Mononuclear cell (primary cell): ENCODE results near the gene COG5. TPM values are rescaled to one million over a fixed set of nuclear protein-coding genes. Genes with fewer than 3 reads are reported as not detected.
"Not testable (repeated sequence)": the region's sequence is repeated elsewhere in the genome, so short reads cannot be mapped to it uniquely, and the experiment has no call there.

Experiments used
- H3K27me3 ChIP-seq: 2 replicates; pipeline ENCODE4 v1.6.0; 2011; ENCODE audit warnings: low read length, control low read depth; ENCODE audit not compliant: insufficient read depth
- H3K4me1 ChIP-seq: 2 replicates; pipeline ENCODE4 v1.5.1; 2011; ENCODE audit warnings: mild to moderate bottlenecking, low read length, control low read depth; ENCODE audit not compliant: insufficient read depth
- H3K4me3 ChIP-seq: 2 replicates; pipeline ENCODE4 v1.5.1; 2011; ENCODE audit warnings: mild to moderate bottlenecking, low read length, moderate library complexity
- H3K9me3 ChIP-seq: 2 replicates; pipeline ENCODE4 v1.5.1; 2011; ENCODE audit warnings: low read depth, mild to moderate bottlenecking, control low read depth, low read length
- total RNA-seq: library from RNA; depleted of rRNA; stranded (reverse); fragments of >200 nt; gene quantifications from one replicate; pipeline ENCODE4 v1.2.3, GENCODE V29; 2012

The COG5 gene
- total RNA-seq, 1 donor, result 78.9 TPM

DNA sequence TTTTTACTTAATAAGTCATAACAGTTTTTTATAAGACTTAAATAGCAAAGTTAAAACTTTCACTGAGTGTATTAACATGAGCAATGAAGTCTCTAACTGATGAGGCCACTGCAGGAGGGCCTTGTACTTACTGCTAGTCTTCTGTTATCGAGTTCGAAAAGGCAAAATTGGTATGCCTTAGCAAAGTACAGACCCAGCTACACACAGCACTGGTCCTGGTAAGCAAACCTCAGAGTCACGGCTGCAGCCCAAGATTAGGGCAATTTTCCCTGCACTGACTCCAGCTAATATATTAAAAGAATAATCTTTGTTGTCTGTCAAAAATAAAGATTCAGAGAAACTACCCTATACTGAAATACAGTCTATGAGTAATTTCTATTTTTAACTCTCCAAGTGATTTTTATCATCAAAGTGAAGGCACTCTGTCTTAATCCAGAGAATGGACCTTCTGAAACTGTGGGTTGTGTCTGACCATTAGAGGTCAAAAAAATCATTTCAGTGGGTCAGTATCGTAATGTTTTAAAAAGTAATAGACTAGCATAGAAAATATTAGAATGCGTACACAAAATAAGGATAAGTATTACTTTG is 309.2 kb downstream of the COG5 start:
- no peaks in the 10 kb centered on the region for H3K4me1 ChIP-seq
- no peaks in the 10 kb centered on the region for H3K27me3 ChIP-seq
- H3K9me3 ChIP-seq, result no peaks in the 10 kb centered on the region
- no peak overlapping the region for H3K4me3 ChIP-seq

DNA sequence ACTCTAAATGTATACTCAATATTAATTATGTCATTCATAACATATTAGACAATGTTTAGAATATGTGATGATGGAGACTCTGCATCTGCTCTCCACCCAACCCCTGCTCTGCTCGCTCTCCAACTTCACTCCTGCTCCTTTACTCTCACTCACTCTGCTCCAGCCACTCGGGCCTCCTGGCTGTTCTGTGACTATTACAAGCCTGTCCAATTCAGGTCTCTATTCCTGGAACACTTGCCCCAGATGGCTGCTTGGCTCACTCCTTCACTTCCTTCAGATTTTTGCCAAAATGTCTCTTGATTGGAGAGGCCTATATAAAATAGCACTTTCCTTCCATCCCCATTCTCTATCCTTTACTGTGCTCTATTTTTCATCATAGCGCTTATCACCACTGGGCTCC is 310.1 kb downstream of the COG5 start:
- Histone ChIP-seq H3K27me3 (no peaks in the 10 kb centered on the region), H3K4me3 (no peak overlapping the region), H3K4me1 (no peaks in the 10 kb centered on the region), H3K9me3 (no peaks in the 10 kb centered on the region)

DNA sequence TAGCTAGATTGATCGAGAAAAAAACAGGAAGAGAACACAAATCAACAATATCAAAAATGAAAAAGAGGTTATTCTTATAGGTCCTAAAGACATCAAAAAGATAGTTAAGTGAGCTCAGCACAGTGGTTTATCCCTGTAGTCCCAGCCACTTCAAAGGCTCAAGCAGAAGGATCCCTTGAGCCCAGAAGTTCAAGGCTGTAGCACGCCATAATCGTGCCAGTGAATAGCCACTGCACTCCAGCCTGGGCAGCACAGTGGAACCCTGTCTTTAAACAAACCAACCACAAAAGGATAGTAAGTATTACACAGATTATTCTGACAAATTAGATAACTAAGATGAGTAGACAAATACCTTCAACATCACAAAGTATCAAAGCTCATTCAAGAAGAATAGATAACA is 311.8 kb downstream of the COG5 start:
- H3K27me3 ChIP-seq, result no peaks in the 10 kb centered on the region
- H3K9me3 ChIP-seq, result no peaks in the 10 kb centered on the region
- no peak overlapping the region for H3K4me3 ChIP-seq
- no peaks in the 10 kb centered on the region for H3K4me1 ChIP-seq

DNA sequence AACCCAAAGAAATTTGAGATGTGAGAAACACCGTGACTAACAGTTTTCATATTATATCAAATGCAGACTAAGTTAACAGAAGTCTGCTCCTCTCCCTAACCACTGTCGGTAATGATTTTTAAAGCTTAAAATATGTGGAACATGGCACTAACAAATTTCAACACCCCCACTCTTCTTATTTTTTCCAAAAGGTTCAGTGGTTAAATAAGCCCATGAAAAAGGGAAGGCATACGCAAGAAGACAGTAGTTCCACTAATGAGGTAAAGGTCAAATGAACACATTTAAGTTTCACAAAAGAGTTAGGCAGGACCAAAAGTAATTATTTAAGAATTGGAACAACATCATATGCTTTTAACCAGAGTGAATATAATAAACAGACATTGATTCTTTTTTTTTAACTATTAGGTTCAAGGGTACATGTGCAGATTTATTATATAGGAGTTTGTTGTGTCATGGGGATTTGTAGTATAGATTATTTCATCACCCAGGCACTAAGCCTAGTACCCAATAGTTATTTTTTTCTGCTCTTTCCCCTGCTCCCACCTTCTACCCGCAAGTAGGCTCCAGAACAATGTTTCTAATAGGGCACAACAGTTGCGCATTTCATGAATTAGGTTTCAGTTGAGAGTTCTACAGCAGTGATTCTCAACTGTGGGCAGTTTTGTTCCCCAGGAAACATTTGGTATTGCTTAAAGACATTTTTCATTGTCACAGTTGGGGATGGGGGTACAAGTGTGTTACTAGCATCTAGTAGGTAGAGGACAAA is 315.0 kb downstream of the COG5 start:
- Histone ChIP-seq H3K27me3 (no peaks in the 10 kb centered on the region), H3K4me3 (no peak overlapping the region), H3K4me1 (no peaks in the 10 kb centered on the region), H3K9me3 (no peaks in the 10 kb centered on the region)

DNA sequence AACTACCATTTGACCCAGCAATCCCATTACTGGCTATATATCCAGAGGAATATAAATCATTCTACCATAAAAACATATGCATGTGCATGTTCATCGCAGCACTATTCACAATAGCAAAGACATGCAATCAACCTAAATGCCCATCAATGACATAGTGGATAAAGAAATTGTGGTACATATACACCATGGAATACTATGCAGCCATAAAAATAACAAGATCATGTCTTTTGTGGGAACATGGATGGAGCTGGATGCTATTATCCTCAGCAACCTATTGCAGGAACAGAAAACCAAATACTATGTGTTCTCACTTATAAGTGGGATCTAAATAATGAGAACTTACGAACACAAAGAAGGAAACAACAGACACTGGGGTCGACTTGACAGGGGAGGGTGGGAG is 316.9 kb downstream of the COG5 start:
- not testable (repeated sequence) for H3K9me3 ChIP-seq, H3K4me3 ChIP-seq, H3K27me3 ChIP-seq, H3K4me1 ChIP-seq

DNA sequence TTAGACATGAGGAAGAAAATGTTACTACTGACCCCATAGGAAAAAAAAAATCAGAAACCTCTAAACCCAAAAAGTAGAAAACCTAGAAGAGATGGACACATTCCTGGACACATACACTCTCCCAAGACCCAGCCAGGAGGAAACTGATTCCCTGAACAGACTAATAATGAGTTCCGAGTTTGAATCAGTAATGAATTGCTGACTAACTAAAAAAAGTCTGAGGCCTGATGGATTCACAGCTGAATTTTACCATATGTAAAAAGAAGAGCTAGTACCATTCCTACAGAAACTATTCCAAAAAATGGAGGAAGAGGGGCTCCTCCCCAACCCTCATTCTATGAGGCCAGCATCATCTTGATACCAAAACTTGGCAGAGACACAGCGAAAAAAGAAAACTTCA is 319.1 kb downstream of the COG5 start:
- Histone ChIP-seq H3K27me3 (no peaks in the 10 kb centered on the region), H3K4me1 (no peaks in the 10 kb centered on the region), H3K4me3 (no peak overlapping the region), H3K9me3 (no peaks in the 10 kb centered on the region)

DNA sequence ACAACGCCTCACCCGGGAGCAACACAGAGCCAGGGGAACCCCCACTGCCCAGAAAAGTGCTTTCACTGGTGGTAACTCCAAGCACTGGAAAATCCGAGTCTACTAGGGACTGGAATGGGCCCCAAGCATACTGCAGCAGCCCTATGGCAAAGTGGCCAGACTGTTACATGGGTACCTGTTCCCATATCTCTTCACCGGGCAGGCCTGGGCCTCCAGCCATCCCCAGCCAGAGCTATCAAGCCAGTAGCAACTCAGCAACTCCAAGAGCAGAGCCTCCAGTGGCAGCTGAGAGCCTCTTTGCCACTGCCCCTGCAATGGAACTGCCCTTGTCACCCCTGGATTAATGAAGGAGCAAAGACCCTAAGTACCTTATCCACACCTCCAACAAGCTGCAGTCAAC is 321.5 kb downstream of the COG5 start:
- H3K27me3 ChIP-seq, result no peaks in the 10 kb centered on the region
- no peaks in the 10 kb centered on the region for H3K4me1 ChIP-seq
- H3K9me3 ChIP-seq, result no peaks in the 10 kb centered on the region
- no peak overlapping the region for H3K4me3 ChIP-seq

DNA sequence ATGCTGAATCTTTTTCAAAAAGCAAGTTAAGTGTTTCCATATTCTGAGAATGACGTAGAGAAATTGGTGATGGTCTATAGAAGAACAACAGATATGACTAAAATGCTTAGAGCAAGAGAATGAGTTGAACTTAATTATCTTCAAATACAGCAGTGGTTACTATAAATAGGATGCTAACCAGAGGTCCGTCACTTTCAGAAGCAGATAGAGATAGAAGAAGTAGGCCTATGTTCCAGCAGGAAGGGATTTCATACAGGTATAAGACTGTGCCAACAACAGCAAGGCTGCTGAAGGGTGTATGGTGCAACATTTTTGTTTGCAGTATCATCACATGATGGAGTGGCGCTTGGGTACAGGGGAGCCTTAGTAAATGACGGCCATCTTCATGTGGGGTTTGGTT is 326.3 kb downstream of the COG5 start:
- Histone ChIP-seq H3K4me3 (no peak overlapping the region), H3K27me3 (no peaks in the 10 kb centered on the region), H3K4me1 (no peaks in the 10 kb centered on the region), H3K9me3 (no peaks in the 10 kb centered on the region)

DNA sequence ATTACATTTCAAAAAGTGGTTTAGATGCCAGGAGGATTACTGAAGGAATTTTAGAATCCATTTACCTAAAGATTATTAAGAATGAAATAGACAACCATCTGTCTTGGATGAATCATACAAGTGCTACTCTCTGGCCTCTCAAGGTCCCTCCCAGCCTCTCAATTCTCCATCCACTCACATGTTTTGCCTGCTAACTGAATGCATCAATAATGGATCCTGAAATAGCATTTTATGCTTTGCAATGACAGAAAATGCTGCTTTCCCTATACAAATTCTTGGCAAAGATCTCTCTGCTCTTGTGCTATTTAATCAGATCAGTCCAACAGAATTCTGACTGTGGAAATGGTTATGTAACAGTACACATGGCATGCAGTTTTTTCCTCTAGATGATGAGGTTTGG is 326.9 kb downstream of the COG5 start:
- H3K4me1 ChIP-seq, result no peaks in the 10 kb centered on the region
- no peaks in the 10 kb centered on the region for H3K9me3 ChIP-seq
- H3K27me3 ChIP-seq, result no peaks in the 10 kb centered on the region
- H3K4me3 ChIP-seq, result no peak overlapping the region

DNA sequence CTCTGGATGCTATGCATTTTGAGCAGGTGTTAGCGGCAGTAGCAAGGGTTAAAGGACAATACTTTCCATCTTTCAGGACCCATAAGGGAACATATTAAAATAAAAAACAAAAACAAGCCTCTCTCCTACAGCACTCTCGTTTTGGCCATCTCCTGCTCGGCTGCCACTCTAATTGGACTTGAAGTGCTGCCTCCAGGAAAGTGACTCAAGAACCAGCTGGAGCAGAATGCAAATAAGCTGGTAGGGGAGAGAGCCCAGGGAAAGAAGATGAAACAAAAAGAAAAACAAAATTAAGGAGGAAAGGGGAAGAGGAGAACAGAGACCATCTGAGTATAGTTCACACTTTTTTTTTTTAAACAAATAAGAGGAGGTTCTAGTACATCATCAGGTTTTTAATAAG is 329.3 kb downstream of the COG5 start:
- no peaks in the 10 kb centered on the region for H3K4me1 ChIP-seq
- no peaks in the 10 kb centered on the region for H3K9me3 ChIP-seq
- H3K27me3 ChIP-seq, result no peaks in the 10 kb centered on the region
- H3K4me3 ChIP-seq, result no peak overlapping the region

DNA sequence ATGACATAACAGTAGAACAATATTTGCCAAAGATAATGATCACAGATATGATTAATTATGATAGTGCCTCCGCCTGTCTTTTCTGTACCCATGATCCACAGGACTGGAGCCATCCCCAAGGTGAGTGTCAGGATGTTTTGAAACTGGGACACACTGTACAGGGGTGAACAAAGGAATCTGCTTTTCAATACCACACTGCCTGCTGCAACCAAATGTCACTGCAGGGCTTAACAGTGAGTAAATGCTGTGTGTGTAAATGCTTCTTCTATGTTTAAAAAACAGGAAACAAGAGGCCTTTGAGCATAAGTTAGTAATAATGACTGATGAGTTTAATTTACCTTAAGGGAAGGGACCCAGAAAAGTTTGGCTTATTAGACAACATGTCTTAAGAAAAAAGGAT is 329.7 kb downstream of the COG5 start:
- Histone ChIP-seq H3K27me3 (no peaks in the 10 kb centered on the region), H3K9me3 (no peaks in the 10 kb centered on the region), H3K4me1 (no peaks in the 10 kb centered on the region), H3K4me3 (no peak overlapping the region)

DNA sequence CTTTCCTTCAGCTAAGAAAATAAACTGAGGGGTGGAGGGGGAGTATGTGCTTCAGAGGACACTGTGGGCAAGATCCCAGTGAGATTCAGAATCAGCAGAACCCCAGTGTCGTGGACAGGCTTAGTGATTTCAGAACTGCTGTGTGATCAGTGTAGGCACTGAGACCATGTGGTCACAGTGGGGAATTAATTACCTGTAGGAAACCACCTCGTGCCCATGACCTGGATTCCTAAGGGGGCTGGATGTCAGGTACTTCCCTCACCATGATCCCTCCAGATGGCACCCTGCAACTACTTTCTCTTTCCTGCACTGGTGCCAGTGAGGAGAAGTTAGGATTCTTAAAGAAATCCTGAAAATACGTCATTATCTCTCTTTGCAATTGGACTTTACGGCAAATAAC is 330.5 kb downstream of the COG5 start:
- no peaks in the 10 kb centered on the region for H3K9me3 ChIP-seq
- H3K27me3 ChIP-seq, result no peaks in the 10 kb centered on the region
- no peak overlapping the region for H3K4me3 ChIP-seq
- H3K4me1 ChIP-seq, result no peaks in the 10 kb centered on the region

DNA sequence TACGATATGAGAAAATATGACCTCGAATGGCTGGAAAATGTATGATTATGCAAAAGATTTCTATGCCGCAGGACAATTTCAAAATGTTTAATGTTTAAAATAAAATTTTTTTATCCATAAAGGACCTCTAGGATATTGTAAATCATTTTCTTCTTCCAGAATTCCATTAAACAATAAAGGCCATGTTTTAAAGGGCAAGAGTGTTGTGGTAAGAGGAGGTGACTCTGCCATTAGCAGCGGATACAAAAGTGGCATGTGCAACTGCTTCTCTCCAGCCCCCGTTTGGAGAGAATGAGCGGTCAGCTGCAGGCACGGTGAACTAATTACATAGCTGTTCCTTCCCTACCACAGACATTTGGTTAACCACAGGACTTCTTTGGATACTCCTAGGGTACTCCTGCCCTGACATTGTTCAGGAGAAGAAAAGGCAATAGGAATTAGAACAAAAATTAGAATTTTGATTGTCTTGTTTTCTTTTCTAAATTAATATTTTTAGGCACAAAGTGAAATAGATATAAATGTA is 331.1 kb downstream of the COG5 start:
- Histone ChIP-seq H3K9me3 (no peaks in the 10 kb centered on the region), H3K4me3 (no peak overlapping the region), H3K27me3 (no peaks in the 10 kb centered on the region), H3K4me1 (no peaks in the 10 kb centered on the region)

DNA sequence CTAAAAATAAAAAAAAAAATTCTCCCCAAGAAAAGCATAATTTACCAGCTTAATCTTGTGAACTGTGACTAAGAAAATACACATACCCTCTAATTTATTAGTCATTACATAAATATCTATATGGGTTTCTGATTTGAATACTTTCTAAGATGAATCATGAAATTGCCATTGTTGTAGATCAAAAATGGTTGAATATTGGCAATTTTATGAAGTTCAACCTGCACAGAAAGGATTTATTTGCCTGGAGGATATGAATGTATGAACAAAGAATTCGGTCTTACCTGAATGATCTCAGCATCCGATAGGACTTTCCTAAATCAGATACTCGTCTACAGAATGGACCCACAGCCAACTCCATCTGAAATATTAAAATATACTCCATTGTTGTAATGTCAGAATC is 333.4 kb downstream of the COG5 start:
- H3K4me3 ChIP-seq, result no peak overlapping the region
- H3K9me3 ChIP-seq, result no peaks in the 10 kb centered on the region
- no peaks in the 10 kb centered on the region for H3K27me3 ChIP-seq
- no peaks in the 10 kb centered on the region for H3K4me1 ChIP-seq

DNA sequence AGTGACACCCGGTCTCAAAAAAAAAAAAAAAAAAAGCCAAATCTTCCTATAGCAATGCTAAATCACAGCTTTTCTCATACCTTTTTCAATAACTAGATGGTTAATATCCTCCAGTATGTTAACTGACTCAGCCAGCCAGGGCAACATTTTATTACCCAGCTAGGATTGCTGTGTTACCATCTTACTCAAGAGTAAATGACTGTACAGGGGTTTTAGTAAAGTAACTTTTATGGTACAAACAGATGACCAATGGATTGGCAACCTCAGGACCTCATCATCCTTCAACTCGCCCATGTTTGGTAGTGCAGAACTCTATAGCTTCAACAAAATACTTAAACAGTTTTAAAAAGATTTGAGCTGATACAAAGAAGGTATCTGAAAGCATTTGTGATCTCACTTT is 335.4 kb downstream of the COG5 start:
- Histone ChIP-seq H3K9me3 (no peaks in the 10 kb centered on the region), H3K4me1 (no peaks in the 10 kb centered on the region), H3K4me3 (no peak overlapping the region), H3K27me3 (no peaks in the 10 kb centered on the region)
